H1 (cell line): Measurements from ENCODE around the gene GTF2IRD1. TPM values are rescaled to one million over a fixed set of nuclear protein-coding genes. Genes with fewer than 3 reads are reported as not detected.

Source experiments
- CTCF ChIA-PET: fragments of 300-600 bp; sonication (Branson Sonifier 250); formaldehyde crosslinking; loops from one replicate; lab custom pipeline; 2021; ENCODE audit not compliant: partially characterized antibody; lab: Charles Lee
- POLR2A ChIA-PET: fragments of 300-600 bp; sonication (Branson Sonifier 250); formaldehyde crosslinking; loops from one replicate; lab custom pipeline; 2021; ENCODE audit warnings: inconsistent platforms; ENCODE audit not compliant: partially characterized antibody; lab: Charles Lee
- DNase-seq, 2 experiments: peaks; one replicate each; pipeline versions ENCODE4 v3.0.0 to v3.0.0-alpha.2; 2010 to 2022; ENCODE audit warnings: low spot score in 2 of 2, low read depth in 1 of 2, mixed read lengths in 1 of 2
- FAIRE-seq: peaks from 2 replicates; lab custom pipeline; 2011; peaks lifted over from hg19 to GRCh38; lab: Jason Lieb, UNC
- H2AFZ ChIP-seq: 2 replicates; pipeline ENCODE4 v1.8.1; 2012; ENCODE audit warnings: low read length, inconsistent platforms
- H2AK5ac ChIP-seq: 2 replicates; pipeline ENCODE4 v1.6.1; 2013; ENCODE audit warnings: low read depth, low read length
- H2BK120ac ChIP-seq: replicated peaks from 2 replicates; pipeline ENCODE3; 2013; ENCODE audit warnings: low read depth, low read length, inconsistent platforms
- H2BK12ac ChIP-seq: 2 replicates; pipeline ENCODE4 v1.6.1; 2013; ENCODE audit warnings: low read depth, low read length
- H2BK15ac ChIP-seq: 2 replicates; pipeline ENCODE4 v1.6.1; 2013; ENCODE audit warnings: low read length
- H2BK20ac ChIP-seq: 2 replicates; pipeline ENCODE4 v1.6.1; 2013; ENCODE audit warnings: low read length
- H2BK5ac ChIP-seq: 2 replicates; pipeline ENCODE4 v1.6.1; 2013; ENCODE audit warnings: low read depth, low read length
- H3K14ac ChIP-seq: 2 replicates; pipeline ENCODE4 v1.6.1; 2013; ENCODE audit warnings: inconsistent platforms; ENCODE audit not compliant: insufficient read length
- H3K18ac ChIP-seq: 2 replicates; pipeline ENCODE4 v1.6.1; 2013; ENCODE audit warnings: low read length; ENCODE audit errors: extremely low read depth
- H3K23ac ChIP-seq: 2 replicates; pipeline ENCODE4 v1.6.1; 2013; ENCODE audit warnings: inconsistent platforms; ENCODE audit not compliant: insufficient read length
- H3K23me2 ChIP-seq: 2 replicates; pipeline ENCODE4 v1.6.1; 2013; ENCODE audit warnings: low read depth, low read length
- H3K27ac ChIP-seq: 2 replicates; pipeline ENCODE4 v1.6.1; 2011; ENCODE audit warnings: low read depth, low read length, inconsistent platforms
- H3K27me3 ChIP-seq, 4 experiments: replicated peaks in 1 of 4; 1 replicate in 1 of 4; 2 replicates in 3 of 4; pipeline versions ENCODE4 v1.6.1 to v1.8.1; 2011 to 2013; ENCODE audit warnings: low read length in 3 of 4, mild to moderate bottlenecking in 3 of 4, inconsistent platforms in 2 of 4, mixed read lengths in 2 of 4, moderate library complexity in 1 of 4; ENCODE audit not compliant: control insufficient read depth in 3 of 4, insufficient read depth in 3 of 4; ENCODE audit errors: extremely low read depth in 1 of 4
- H3K36me3 ChIP-seq, 4 experiments: 2 replicates each; pipeline versions ENCODE4 v1.6.1 to v1.8.1; 2011 to 2013; ENCODE audit warnings: mild to moderate bottlenecking in 4 of 4, low read length in 3 of 4, moderate library complexity in 2 of 4, control low read depth in 1 of 4, inconsistent platforms in 1 of 4; ENCODE audit not compliant: insufficient read depth in 4 of 4, control insufficient read depth in 2 of 4
- H3K4ac ChIP-seq: replicated peaks from 2 replicates; pipeline ENCODE3; 2013; ENCODE audit warnings: low read length, low read depth, mixed read lengths, inconsistent platforms; ENCODE audit not compliant: insufficient read length
- H3K4me1 ChIP-seq, 4 experiments: replicated peaks in 1 of 4; 1 replicate in 1 of 4; 2 replicates in 3 of 4; pipeline versions ENCODE4 v1.6.1 to v1.8.1; 2011 to 2013; ENCODE audit warnings: low read length in 3 of 4, inconsistent platforms in 2 of 4, mixed read lengths in 1 of 4; ENCODE audit not compliant: insufficient read depth in 4 of 4, control insufficient read depth in 3 of 4
- H3K4me2 ChIP-seq, 2 experiments: 2 replicates each; pipeline versions ENCODE4 v1.6.1 to v1.8.1; 2011 to 2013; ENCODE audit warnings: low read depth in 2 of 2, low read length in 2 of 2, control low read depth in 1 of 2, inconsistent platforms in 1 of 2, mild to moderate bottlenecking in 1 of 2; ENCODE audit not compliant: insufficient read depth in 1 of 2
- H3K4me3 ChIP-seq, 4 experiments: fragments of 200-600, 300-600 bp in 1 of 4; sonication (generic), shearing (Covaris generic), sonication (Bioruptor Twin) in 1 of 4; 2 replicates each; pipeline versions ENCODE4 v1.5.1 to v1.8.1; 2011 to 2016; ENCODE audit warnings: low read length in 4 of 4, low read depth in 3 of 4, control low read depth in 2 of 4, inconsistent platforms in 2 of 4, mild to moderate bottlenecking in 2 of 4, mixed read lengths in 1 of 4, moderate library complexity in 1 of 4; ENCODE audit not compliant: insufficient read depth in 2 of 4; ENCODE audit errors: extremely low read depth in 1 of 4
- H3K56ac ChIP-seq: replicated peaks from 2 replicates; pipeline ENCODE3; 2013; ENCODE audit warnings: low read depth, mild to moderate bottlenecking, mixed read lengths, low read length, inconsistent platforms; ENCODE audit not compliant: insufficient read length
- H3K79me1 ChIP-seq: 2 replicates; pipeline ENCODE4 v1.6.1; 2013; ENCODE audit warnings: low read depth, low read length, control low read depth
- H3K79me2 ChIP-seq, 2 experiments: 2 replicates each; pipeline versions ENCODE4 v1.6.1 to v1.8.1; 2012 to 2013; ENCODE audit warnings: low read length in 2 of 2, mild to moderate bottlenecking in 2 of 2, inconsistent platforms in 1 of 2; ENCODE audit not compliant: insufficient read depth in 2 of 2, control insufficient read depth in 1 of 2
- H3K9ac ChIP-seq, 4 experiments: replicated peaks in 1 of 4; 1 replicate in 1 of 4; 2 replicates in 3 of 4; pipeline versions ENCODE4 v1.6.1 to v1.8.1; 2011 to 2013; ENCODE audit warnings: low read depth in 3 of 4, low read length in 3 of 4, control low read depth in 2 of 4, mild to moderate bottlenecking in 2 of 4, moderate library complexity in 2 of 4, inconsistent platforms in 1 of 4; ENCODE audit errors: extremely low read depth in 1 of 4
- H3K9me3 ChIP-seq, 2 experiments: 2 replicates each; pipeline versions ENCODE4 v1.6.1 to v1.8.1; 2012 to 2013; ENCODE audit warnings: mild to moderate bottlenecking in 2 of 2, moderate library complexity in 2 of 2, control low read depth in 1 of 2, inconsistent platforms in 1 of 2, low read depth in 1 of 2, low read length in 1 of 2, mixed read lengths in 1 of 2; ENCODE audit not compliant: insufficient read depth in 2 of 2
- H4K20me1 ChIP-seq, 2 experiments: replicated peaks in 1 of 2; 2 replicates each; pipeline versions ENCODE3 to v1.8.1; 2011 to 2013; ENCODE audit warnings: inconsistent platforms in 2 of 2, low read length in 2 of 2, mild to moderate bottlenecking in 1 of 2; ENCODE audit not compliant: insufficient read depth in 2 of 2, control insufficient read depth in 1 of 2
- H4K5ac ChIP-seq: 2 replicates; pipeline ENCODE4 v1.6.1; 2013; ENCODE audit warnings: low read length, low read depth, mixed read lengths, inconsistent platforms; ENCODE audit not compliant: insufficient read length
- H4K8ac ChIP-seq: 2 replicates; pipeline ENCODE4 v1.8.0; 2013; ENCODE audit warnings: mild to moderate bottlenecking, moderate library complexity, low read length, inconsistent platforms; ENCODE audit not compliant: insufficient read depth; ENCODE audit errors: extremely low read depth
- H4K91ac ChIP-seq: replicated peaks from 2 replicates; pipeline ENCODE3; 2013; ENCODE audit warnings: low read length, mixed read lengths, inconsistent platforms; ENCODE audit not compliant: insufficient read length
- ASH2L ChIP-seq: fragments of 200-600, 300-600 bp; sonication (generic); IDR thresholded peaks from one replicate; pipeline ENCODE4 v1.7.1; 2017; ENCODE audit warnings: low read length
- CBX5 ChIP-seq: fragments of 300-800, 300-1000 bp; sonication (generic); IDR thresholded peaks from 2 replicates; pipeline ENCODE4 v1.7.1; 2016; ENCODE audit warnings: antibody characterized with exemption, low read length, low read depth
- CBX8 ChIP-seq: fragments of 300-800, 300-1000 bp; sonication (generic); IDR thresholded peaks from 2 replicates; pipeline ENCODE4 v1.7.1; 2016; ENCODE audit warnings: low read depth, low read length, borderline replicate concordance
- GTF2F1 ChIP-seq: IDR thresholded peaks from 2 replicates; pipeline ENCODE4 v1.6.1; 2012; ENCODE audit warnings: low read depth, low read length, improper control_type of control experiment, borderline replicate concordance
- KDM4A ChIP-seq: IDR thresholded peaks from one replicate; pipeline ENCODE4 v1.7.1; 2012; ENCODE audit warnings: low read depth, mild to moderate bottlenecking, moderate library complexity, low read length, inconsistent platforms; ENCODE audit not compliant: severe bottlenecking
- ZNF274 ChIP-seq: IDR thresholded peaks from 2 replicates; pipeline ENCODE4 v1.7.0; 2012; ENCODE audit warnings: low read length, borderline replicate concordance; ENCODE audit errors: extremely low read depth
- WGBS, 2 experiments: shearing (Covaris generic) in 1 of 2; methylation state at CpG; one replicate each; pipeline versions ENCODE4 v1.1.6 to v1.1.7; 2013 to 2015; ENCODE audit warnings: low lambda C conversion rate in 2 of 2, mixed read lengths in 2 of 2, inconsistent platforms in 1 of 2, low coverage in 1 of 2, missing lambda C conversion rate in 1 of 2; ENCODE audit not compliant: insufficient replicate concordance in 2 of 2, insufficient coverage in 1 of 2, insufficient read length in 1 of 2; ENCODE audit errors: extremely low coverage in 1 of 2, missing lambda C conversion rate in 1 of 2; 5-methylcytosine and 5-hydroxymethylcytosine counted together
- polyA plus RNA-seq, 7 experiments: library from polyadenylated mRNA; depleted of rRNA in 3 of 7; stranded (reverse) in 5 of 7; unstranded in 2 of 7; fragments of >200 nt in 5 of 7; fragments of 200-250 nt in 2 of 7; gene quantifications; 1 replicate in 5 of 7; 2 replicates in 1 of 7; 4 replicates in 1 of 7; pipeline versions ENCODE4 v1.2.1 to v1.2.3, GENCODE V29; 2011 to 2013; ENCODE audit warnings: missing spikeins in 2 of 7, mixed read lengths in 2 of 7
- total RNA-seq: library from RNA; stranded (reverse); fragmentation: NEBNext Ultra II Directional; extraction: Animal tissue kit (Norgen Biotek cat#: 25700); gene quantifications from 2 replicates; pipeline ENCODE4 v1.2.1, GENCODE V29; 2021

Gene GTF2IRD1
- total and polyA plus RNA-seq, 2 of the 8 experiments (the other 6 are each of a cell fraction or from before 2014, with no cell fraction given), result 27.4 to 45.4 TPM

DNA sequence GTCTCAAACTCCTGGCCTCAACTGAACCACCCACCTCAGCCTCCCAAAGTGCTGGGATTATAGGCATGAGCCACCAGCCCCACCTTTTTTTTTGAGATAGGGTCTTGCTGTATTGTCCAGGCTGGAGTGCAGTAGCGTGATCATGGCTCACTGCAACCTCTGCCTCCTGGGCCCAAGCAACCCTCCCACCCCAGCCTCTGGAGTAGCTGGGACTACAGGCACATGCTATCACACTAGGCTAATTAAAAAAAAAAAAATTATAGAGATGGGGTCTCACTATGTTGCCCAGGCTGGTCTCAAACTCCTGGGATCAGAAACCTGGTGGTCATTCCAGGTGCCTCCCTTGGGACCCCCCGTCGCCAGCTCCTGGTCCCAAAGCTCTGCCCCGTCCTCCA is 25.0 kb downstream of the GTF2IRD1 start:
- Histone ChIP-seq H3K4ac (no peak overlapping the region), H3K27me3 (no peaks in the 10 kb centered on the region), H3K4me2 (no peak overlapping the region), H3K79me1 (peaks cover 28% of the 10 kb centered on the region), H2AK5ac (no peak overlapping the region), H2BK15ac (no peak overlapping the region), H2AFZ (no peak overlapping the region), H3K36me3 (no peaks in the 10 kb centered on the region), H3K23ac (no peak overlapping the region), H3K23me2 (no peaks in the 10 kb centered on the region), H3K4me3 (no peak overlapping the region), H3K18ac (no peak overlapping the region), H2BK12ac (no peak overlapping the region), H4K5ac (no peak overlapping the region), H3K56ac (no peak overlapping the region), H2BK120ac (no peak overlapping the region), H4K20me1 (peaks cover 8 to 22% of the 10 kb centered on the region in 2 experiments), H4K91ac (no peak overlapping the region), H4K8ac (no peak overlapping the region), H3K27ac (no peak overlapping the region), H2BK20ac (no peak overlapping the region), H3K79me2 (peaks cover 8 to 59% of the 10 kb centered on the region in 2 experiments; a peak in 3 of 4 replicates), H2BK5ac (no peak overlapping the region), H3K9me3 (no peaks in the 10 kb centered on the region), H3K9ac (no peak overlapping the region), H3K4me1 (peaks cover 3 to 17% (median 10%) of the 10 kb centered on the region in 4 experiments; a peak in 5 of 7 replicates), H3K14ac (no peak overlapping the region)
- no peak for DNase-seq
- ChIA-PET POLR2A (interaction anchor here (0.6 to 1.2 kb wide), 4 partner anchors 15 to 23 kb away, joined by 3 to 5 read pairs (median 3); no protein-coding TSS in a partner anchor), CTCF (interaction anchor here (0.8 to 2.8 kb wide), 9 partner anchors 11 to 89 kb away, joined by 3 to 16 read pairs (median 6); no protein-coding TSS in a partner anchor)
- 90% methylated on average over 4 of the region's 4 CpGs; no CpG with 5 or more reads in 1 of the 2 experiments for WGBS, 2 experiments
- no peak for FAIRE-seq
- no peak for TF ChIP-seq ZNF274
- no peak for TF ChIP-seq CBX8
- TF ChIP-seq KDM4A, result no peak
- TF ChIP-seq CBX5, result no peak
- TF ChIP-seq ASH2L, result no peak
- TF ChIP-seq GTF2F1, result no peak
